Prostate gland (tissue), 2 donors: ENCODE measurements around the gene DPYSL3. TPM values are rescaled to one million over a fixed set of nuclear protein-coding genes. Genes with fewer than 3 reads are reported as not detected.
A peak's percentile ranks its signal among the peaks of the same experiment; 100 is the strongest.
"Not testable (repeated sequence)": the region's sequence is repeated elsewhere in the genome, so short reads cannot be mapped to it uniquely, and the experiment has no call there.

ENCODE experiments used
- DNase-seq: peaks from one replicate; pipeline ENCODE4 v3.0.0-alpha.2; 2019; ENCODE audit warnings: low spot score
- H3K27ac ChIP-seq, 2 donors: fragments of 200-600 bp; sonication (generic); 2 replicates each; pipeline ENCODE4 v1.5.1; 2017 to 2019
- H3K27me3 ChIP-seq: fragments of 200-600 bp; sonication (generic); replicated peaks from 2 replicates; pipeline ENCODE4 v1.5.1; 2019; ENCODE audit not compliant: insufficient read depth
- H3K36me3 ChIP-seq, 2 donors: fragments of 200-600 bp; sonication (generic); 1 replicate in 1 of 2; 2 replicates in 1 of 2; pipeline versions ENCODE4 v1.5.1 to v1.8.1; 2017 to 2019
- H3K4me1 ChIP-seq: fragments of 200-600 bp; sonication (generic); replicated peaks from 2 replicates; pipeline ENCODE4 v1.5.1; 2019
- H3K4me3 ChIP-seq, 2 donors: fragments of 200-600 bp; sonication (generic); 2 replicates each; pipeline ENCODE4 v1.5.1; 2017 to 2019
- H3K9me3 ChIP-seq: fragments of 200-600 bp; sonication (generic); 2 replicates; pipeline ENCODE4 v1.5.1; 2017
- CTCF ChIP-seq, 4 experiments: fragments of 200-600 bp in 2 of 4; fragments of 450-650 bp in 2 of 4; sonication (generic) in 2 of 4; IDR thresholded peaks; 1 replicate in 3 of 4; 2 replicates in 1 of 4; pipeline ENCODE4 v1.5.1; 2016 to 2019; ENCODE audit warnings: antibody characterized with exemption in 4 of 4, mild to moderate bottlenecking in 2 of 4, moderate library complexity in 2 of 4
- POLR2A ChIP-seq: fragments of 450-650 bp; IDR thresholded peaks from one replicate; pipeline ENCODE4 v1.6.1; 2016; ENCODE audit warnings: antibody characterized with exemption, mild to moderate bottlenecking
- POLR2AphosphoS5 ChIP-seq: sonication (generic); formaldehyde crosslinking; IDR thresholded peaks from one replicate; pipeline ENCODE4 v1.6.1; 2017; ENCODE audit warnings: antibody characterized with exemption
- WGBS: methylation state at CpG from one replicate; pipeline ENCODE4 v1.1.5; 2018; 5-methylcytosine and 5-hydroxymethylcytosine counted together
- intact Hi-C: fragments of 100-400 bp; cut with DNase I; formaldehyde crosslinking; loops from one replicate; pipeline ENCODE4 v1.14.2; 2022
- total RNA-seq, 2 donors: library from RNA; depleted of rRNA; stranded (reverse); fragments of >200 nt; gene quantifications; one replicate each; pipeline ENCODE4 v1.1.0, GENCODE V29; 2016

Gene DPYSL3
- total RNA-seq, 2 donors from 2014 or later, result 113 to 126 TPM

DNA sequence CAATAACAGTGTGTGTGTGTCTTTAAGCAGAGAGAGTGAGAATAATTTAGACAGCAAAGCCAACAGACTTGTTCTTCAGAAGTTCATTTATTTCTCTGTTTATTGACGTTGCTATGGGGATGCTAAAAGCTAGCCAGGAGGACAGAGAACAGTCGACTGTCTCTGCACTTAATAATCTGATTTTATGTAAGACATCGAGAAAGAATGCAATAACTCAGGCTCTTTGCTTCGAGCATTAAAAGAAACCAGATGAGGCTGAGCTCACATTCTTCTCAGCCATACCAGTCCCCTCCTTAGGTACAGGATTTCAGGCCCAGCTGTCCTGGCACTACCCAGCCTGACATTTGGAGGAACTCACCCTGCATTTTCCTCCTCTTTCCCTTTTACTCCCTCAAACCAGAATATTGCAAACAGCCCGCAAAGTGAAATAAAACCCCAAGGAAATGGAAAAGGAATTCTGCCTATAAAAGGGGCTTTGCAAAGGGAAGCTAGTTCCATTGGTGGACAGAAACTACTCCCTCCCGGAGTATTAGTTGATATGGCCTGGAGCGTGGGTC is 44.5 kb upstream of the DPYSL3 start:
- 8% methylated on average over 7 of the region's 7 CpGs for WGBS
- no peak for TF ChIP-seq POLR2A
- no peak for TF ChIP-seq CTCF (IDR thresholded peaks at IDR 0.05)
- peak; percentile 70 for TF ChIP-seq POLR2AphosphoS5
- DNase-seq, result peak; percentile 42
- H3K9me3 ChIP-seq, result no peaks in the 10 kb centered on the region
- peaks cover 6% of the 10 kb centered on the region for H3K4me1 ChIP-seq
- peak overlapping the region; percentile 55 to 69 for H3K27ac ChIP-seq
- H3K4me3 ChIP-seq, result no peak overlapping the region
- H3K36me3 ChIP-seq, result no peaks in the 10 kb centered on the region
- intact Hi-C loops, result loop anchor here (5.0 kb wide), 1 partner anchor 42 kb away; the partner anchor contains the start of gene DPYSL3
- H3K27me3 ChIP-seq, result no peaks in the 10 kb centered on the region

DNA sequence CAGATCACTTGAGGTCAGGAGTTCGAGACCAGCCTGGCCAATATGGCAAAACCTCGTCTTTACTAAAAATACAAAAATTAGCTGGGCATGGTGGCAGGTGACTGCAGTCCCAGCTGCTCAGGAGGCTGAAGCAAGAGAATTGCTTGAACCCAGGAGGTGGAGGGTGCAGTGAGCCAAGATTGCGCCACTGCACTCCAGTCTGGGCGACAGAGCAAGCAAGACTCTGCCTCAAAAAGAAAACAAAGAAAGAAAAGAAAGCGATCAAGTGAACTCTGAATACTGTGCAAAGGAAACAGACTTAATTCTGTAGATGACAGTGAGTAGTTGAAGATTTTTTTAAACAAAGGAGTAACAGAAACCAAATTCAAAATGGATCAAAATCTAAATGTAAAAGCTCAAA is 43.9 kb upstream of the DPYSL3 start:
- H3K4me3 ChIP-seq, H3K4me1 ChIP-seq, H3K27me3 ChIP-seq, DNase-seq, H3K9me3 ChIP-seq, H3K36me3 ChIP-seq: not testable (repeated sequence)
- intact Hi-C loops, result loop anchor here (5.0 kb wide), 1 partner anchor 42 kb away; the partner anchor contains the start of gene DPYSL3
- H3K27ac ChIP-seq, result peak overlapping the region; percentile 55 to 69
- WGBS, result 36% methylated on average over 5 of the region's 5 CpGs

- intact Hi-C loops, result loop anchor here (5.0 kb wide), 1 partner anchor 41 kb away; the partner anchor contains the start of gene DPYSL3
- WGBS, result 61% methylated on average over 4 of the region's 4 CpGs
- Histone ChIP-seq H3K27me3 (no peaks in the 10 kb centered on the region), H3K4me3 (no peak overlapping the region), H3K36me3 (no peaks in the 10 kb centered on the region), H3K27ac (peak overlapping the region in 1 of 2 donors; percentile 55), H3K9me3 (no peaks in the 10 kb centered on the region), H3K4me1 (peaks cover 6% of the 10 kb centered on the region)
- DNase-seq, result no peak
- TF ChIP-seq POLR2AphosphoS5 (no peak), CTCF (IDR thresholded peaks at IDR 0.05) (no peak), POLR2A (no peak)
Measured at GRCh38 chr5:147552897-147553296, 43.0 kb upstream of the DPYSL3 start.

DNA sequence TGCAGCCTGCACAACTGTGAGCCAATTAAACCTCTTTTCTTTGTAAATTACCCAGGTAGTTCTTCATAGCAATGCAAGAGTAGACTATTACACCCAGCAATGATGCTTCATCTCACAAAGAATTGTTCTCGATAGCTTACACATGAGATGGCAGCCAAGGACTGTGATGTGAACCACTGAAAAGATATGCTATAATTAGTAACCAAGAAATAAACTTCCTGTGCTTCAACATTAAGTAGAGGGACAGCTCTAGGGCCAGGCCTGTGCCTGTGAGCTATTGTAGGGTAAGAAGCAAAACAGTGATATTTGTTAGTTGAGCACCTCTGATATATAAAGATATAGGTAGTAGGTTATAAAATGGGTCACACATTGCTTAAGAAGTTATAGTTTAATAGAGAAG is 41.8 kb upstream of the DPYSL3 start:
- Histone ChIP-seq H3K27me3 (no peaks in the 10 kb centered on the region), H3K27ac (no peak overlapping the region), H3K9me3 (no peaks in the 10 kb centered on the region), H3K4me3 (no peak overlapping the region), H3K4me1 (peaks cover 6% of the 10 kb centered on the region), H3K36me3 (no peaks in the 10 kb centered on the region)
- 58% methylated on average over 1 of the region's 1 CpG for WGBS
- no peak for TF ChIP-seq POLR2AphosphoS5
- no peak for TF ChIP-seq POLR2A
- no peak for TF ChIP-seq CTCF (IDR thresholded peaks at IDR 0.05)
- intact Hi-C loops, result loop anchor here (5.0 kb wide), 1 partner anchor 39 kb away; the partner anchor contains the start of gene DPYSL3
- DNase-seq, result no peak

GRCh38 chr5:147547730-147548129 is 37.9 kb upstream of the DPYSL3 start:
- 72% methylated on average over 3 of the region's 3 CpGs for WGBS
- H3K27me3 ChIP-seq, result no peaks in the 10 kb centered on the region
- no peaks in the 10 kb centered on the region for H3K9me3 ChIP-seq
- no peak overlapping the region for H3K4me3 ChIP-seq
- H3K4me1 ChIP-seq, result no peaks in the 10 kb centered on the region
- DNase-seq, result no peak
- no peak for TF ChIP-seq POLR2A
- TF ChIP-seq POLR2AphosphoS5, result no peak
- TF ChIP-seq CTCF (IDR thresholded peaks at IDR 0.05), result no peak
- H3K27ac ChIP-seq, result no peak overlapping the region
- intact Hi-C loops, result no loop called here
- no peaks in the 10 kb centered on the region for H3K36me3 ChIP-seq
